Cardiac muscle cell (in vitro differentiated cells and primary cell): Measurements from ENCODE around the gene SNX20. TPM values are rescaled to one million over a fixed set of nuclear protein-coding genes. Genes with fewer than 3 reads are reported as not detected.

ENCODE experiments used
- DNase-seq, 2 donors: peaks; one replicate each; pipeline versions ENCODE4 v3.0.0 to v3.0.0-alpha.2; 2010 to 2017; ENCODE audit warnings: low read depth in 1 of 2, low spot score in 1 of 2
- H3K27ac ChIP-seq: fragments of 200-600 bp; sonication (generic); 2 replicates; pipeline ENCODE4 v1.5.1; 2016
- H3K27me3 ChIP-seq: fragments of 200-600 bp; sonication (generic); 2 replicates; pipeline ENCODE4 v1.6.0; 2016; ENCODE audit warnings: control low read depth
- H3K36me3 ChIP-seq: fragments of 200-600 bp; sonication (generic); 2 replicates; pipeline ENCODE4 v1.5.1; 2016; ENCODE audit warnings: control low read depth
- H3K4me1 ChIP-seq: fragments of 200-600 bp; sonication (generic); 2 replicates; pipeline ENCODE4 v1.8.1; 2017; ENCODE audit warnings: low read depth, mild to moderate bottlenecking, mixed run types
- H3K4me3 ChIP-seq: fragments of 200-600 bp; sonication (generic); 2 replicates; pipeline ENCODE4 v1.5.1; 2016; ENCODE audit warnings: mild to moderate bottlenecking
- H3K9me3 ChIP-seq: fragments of 200-600 bp; sonication (generic); 2 replicates; pipeline ENCODE4 v1.5.1; 2017; ENCODE audit warnings: low read depth, mild to moderate bottlenecking, control low read depth
- CTCF ChIP-seq: IDR thresholded peaks from 2 replicates; pipeline ENCODE4 v1.5.1; 2012; ENCODE audit warnings: low read depth, mild to moderate bottlenecking, low read length
- polyA plus RNA-seq: library from polyadenylated mRNA; unstranded; fragments of >200 nt; fragmentation: Nextera tagmentation; extraction: Ambion mirVana; gene quantifications from 2 replicates; pipeline ENCODE4 v1.2.1, GENCODE V29; 2016
- total RNA-seq: library from RNA; depleted of rRNA; stranded (reverse); fragments of >200 nt; gene quantifications from 2 replicates; pipeline ENCODE4 v1.2.3, GENCODE V29; 2016

SNX20 gene
- total and polyA plus RNA-seq, 2 experiments from 2014 or later = not detected

- no peaks in the 10 kb centered on the region for H3K9me3 ChIP-seq
- TF ChIP-seq CTCF = peak; percentile 37
- no peak for DNase-seq
- no peak overlapping the region for H3K4me3 ChIP-seq
- H3K27ac ChIP-seq = no peak overlapping the region
- no peaks in the 10 kb centered on the region for H3K36me3 ChIP-seq
- H3K27me3 ChIP-seq = no peaks in the 10 kb centered on the region
- no peaks in the 10 kb centered on the region for H3K4me1 ChIP-seq
Measured at GRCh38 chr16:50677351-50677750, 3.8 kb downstream of the SNX20 start.

GRCh38 chr16:50676684-50677225 is 4.4 kb downstream of the SNX20 start:
- DNase-seq = no peak
- no peak for TF ChIP-seq CTCF
- Histone ChIP-seq H3K36me3 (no peaks in the 10 kb centered on the region), H3K9me3 (no peaks in the 10 kb centered on the region), H3K27me3 (no peaks in the 10 kb centered on the region), H3K27ac (no peak overlapping the region), H3K4me1 (no peaks in the 10 kb centered on the region), H3K4me3 (no peak overlapping the region)

GRCh38 chr16:50675686-50676610 is 5.2 kb downstream of the SNX20 start:
- Histone ChIP-seq H3K36me3 (no peaks in the 10 kb centered on the region), H3K27me3 (no peaks in the 10 kb centered on the region), H3K27ac (no peak overlapping the region), H3K9me3 (no peaks in the 10 kb centered on the region), H3K4me3 (no peak overlapping the region), H3K4me1 (no peaks in the 10 kb centered on the region)
- DNase-seq = no peak
- no peak for TF ChIP-seq CTCF

- no peak for TF ChIP-seq CTCF
- no peak overlapping the region for H3K4me3 ChIP-seq
- no peaks in the 10 kb centered on the region for H3K9me3 ChIP-seq
- no peaks in the 10 kb centered on the region for H3K36me3 ChIP-seq
- H3K27me3 ChIP-seq = no peaks in the 10 kb centered on the region
- H3K27ac ChIP-seq = no peak overlapping the region
- DNase-seq = no peak
- H3K4me1 ChIP-seq = no peaks in the 10 kb centered on the region
Measured at GRCh38 chr16:50674831-50675230, 6.3 kb downstream of the SNX20 start.

GRCh38 chr16:50673496-50674275 is 7.4 kb downstream of the SNX20 start:
- no peaks in the 10 kb centered on the region for H3K4me1 ChIP-seq
- H3K27ac ChIP-seq = no peak overlapping the region
- no peaks in the 10 kb centered on the region for H3K9me3 ChIP-seq
- H3K4me3 ChIP-seq = no peak overlapping the region
- no peaks in the 10 kb centered on the region for H3K36me3 ChIP-seq
- H3K27me3 ChIP-seq = no peaks in the 10 kb centered on the region
- no peak for TF ChIP-seq CTCF
- no peak for DNase-seq
